Hepatocyte (in vitro differentiated cells): ENCODE results near the gene SGCD. TPM values are rescaled to one million over a fixed set of nuclear protein-coding genes. Genes with fewer than 3 reads are reported as not detected.

Experiments
- DNase-seq: peaks from one replicate; pipeline ENCODE4 v3.0.0-alpha.2; 2016; ENCODE audit warnings: low spot score
- H2AFZ ChIP-seq: fragments of 200-600 bp; sonication (generic); 2 replicates; pipeline ENCODE4 v1.6.0; 2016; ENCODE audit warnings: antibody characterized with exemption, mild to moderate bottlenecking
- H3K27ac ChIP-seq: fragments of 200-600 bp; sonication (generic); 2 replicates; pipeline ENCODE4 v1.5.1; 2016; ENCODE audit warnings: mild to moderate bottlenecking
- H3K27me3 ChIP-seq: fragments of 200-600 bp; sonication (generic); 2 replicates; pipeline ENCODE4 v1.6.1; 2016
- H3K36me3 ChIP-seq: fragments of 200-600 bp; sonication (generic); replicated peaks from 2 replicates; pipeline ENCODE4 v1.5.1; 2016; ENCODE audit warnings: low read depth; ENCODE audit not compliant: insufficient read depth
- H3K4me1 ChIP-seq: fragments of 200-600 bp; sonication (generic); 2 replicates; pipeline ENCODE4 v1.5.1; 2016; ENCODE audit warnings: mild to moderate bottlenecking, moderate library complexity; ENCODE audit not compliant: insufficient read depth
- H3K4me2 ChIP-seq: fragments of 200-600 bp; sonication (generic); 2 replicates; pipeline ENCODE4 v1.6.0; 2016
- H3K4me3 ChIP-seq: fragments of 200-600 bp; sonication (generic); 2 replicates; pipeline ENCODE4 v1.5.1; 2016; ENCODE audit warnings: mild to moderate bottlenecking
- H3K79me2 ChIP-seq: fragments of 200-600 bp; sonication (generic); 2 replicates; pipeline ENCODE4 v1.6.0; 2017; ENCODE audit warnings: mild to moderate bottlenecking
- H3K9me2 ChIP-seq: fragments of 200-600 bp; sonication (generic); replicated peaks from 2 replicates; pipeline ENCODE4 v1.6.0; 2017; ENCODE audit warnings: mild to moderate bottlenecking; ENCODE audit not compliant: insufficient read depth
- H3K9me3 ChIP-seq: fragments of 200-600 bp; sonication (generic); 2 replicates; pipeline ENCODE4 v1.5.1; 2016; ENCODE audit warnings: low read depth, mild to moderate bottlenecking
- H4K20me1 ChIP-seq: fragments of 200-600 bp; sonication (generic); 2 replicates; pipeline ENCODE4 v1.6.0; 2016; ENCODE audit warnings: mild to moderate bottlenecking; ENCODE audit not compliant: insufficient read depth, poor library complexity, severe bottlenecking
- EZH2 ChIP-seq: fragments of 200-600 bp; sonication (generic); IDR thresholded peaks from 2 replicates; pipeline ENCODE4 v1.6.1; 2016; ENCODE audit warnings: antibody characterized with exemption, mild to moderate bottlenecking, borderline replicate concordance
- EZH2phosphoT487 ChIP-seq: fragments of 200-600 bp; sonication (generic); IDR thresholded peaks from one replicate; pipeline ENCODE4 v1.6.1; 2018; ENCODE audit warnings: antibody characterized with exemption, mild to moderate bottlenecking, low read depth, moderate library complexity; ENCODE audit not compliant: unreplicated experiment, severe bottlenecking
- WGBS: methylation state at CpG from one replicate; pipeline ENCODE4 v1.1.6; 2016; ENCODE audit warnings: low lambda C conversion rate; ENCODE audit errors: missing lambda C conversion rate; 5-methylcytosine and 5-hydroxymethylcytosine counted together
- polyA plus RNA-seq: library from polyadenylated mRNA; unstranded; fragments of >200 nt; fragmentation: Nextera tagmentation; extraction: Ambion mirVana; gene quantifications from 2 replicates; pipeline ENCODE4 v1.2.1, GENCODE V29; 2016
- total RNA-seq: library from RNA; depleted of rRNA; stranded (reverse); fragments of >200 nt; gene quantifications from 2 replicates; pipeline ENCODE4 v1.2.3, GENCODE V29; 2014
- TF ChIP-seq, protein P1 (sequence below): fragments of 200-600 bp; sonication (generic); IDR thresholded peaks from 2 replicates; pipeline ENCODE4 v1.5.1; 2016; ENCODE audit warnings: antibody characterized with exemption, mild to moderate bottlenecking; ENCODE audit not compliant: poor library complexity

SGCD gene
- total and polyA plus RNA-seq, 2 experiments from 2014 or later, result 3.8 to 8.8 TPM

DNA sequence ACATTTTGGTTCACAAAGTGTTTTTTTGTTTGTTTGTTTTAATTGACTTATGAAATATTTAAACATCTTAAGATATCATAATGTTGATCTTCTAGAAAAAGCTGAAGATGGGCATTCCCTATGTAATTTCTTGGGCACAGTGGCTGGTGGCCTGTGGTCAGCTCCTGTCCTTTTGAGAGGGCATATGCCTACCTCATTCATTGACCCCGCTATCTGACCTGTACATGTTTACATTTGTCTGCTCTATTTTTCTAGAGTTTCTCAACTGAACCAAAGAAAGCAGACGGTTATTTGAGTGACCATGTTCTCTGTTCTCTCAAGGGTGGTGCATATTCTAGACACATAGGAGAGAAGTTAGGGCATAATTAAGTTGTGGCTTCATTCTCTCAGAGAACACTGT is 5.3 kb downstream of the SGCD start:
- Histone ChIP-seq H3K27ac (no peak overlapping the region), H3K36me3 (no peaks in the 10 kb centered on the region), H2AFZ (no peak overlapping the region), H3K9me3 (no peaks in the 10 kb centered on the region), H3K4me2 (no peak overlapping the region), H3K4me3 (no peak overlapping the region), H3K4me1 (no peaks in the 10 kb centered on the region), H3K27me3 (no peaks in the 10 kb centered on the region), H4K20me1 (no peaks in the 10 kb centered on the region), H3K79me2 (peaks cover 7% of the 10 kb centered on the region), H3K9me2 (no peaks in the 10 kb centered on the region)
- 34% methylated on average over 2 of the region's 2 CpGs for WGBS
- no peak for DNase-seq
- TF ChIP-seq, protein P1, sequence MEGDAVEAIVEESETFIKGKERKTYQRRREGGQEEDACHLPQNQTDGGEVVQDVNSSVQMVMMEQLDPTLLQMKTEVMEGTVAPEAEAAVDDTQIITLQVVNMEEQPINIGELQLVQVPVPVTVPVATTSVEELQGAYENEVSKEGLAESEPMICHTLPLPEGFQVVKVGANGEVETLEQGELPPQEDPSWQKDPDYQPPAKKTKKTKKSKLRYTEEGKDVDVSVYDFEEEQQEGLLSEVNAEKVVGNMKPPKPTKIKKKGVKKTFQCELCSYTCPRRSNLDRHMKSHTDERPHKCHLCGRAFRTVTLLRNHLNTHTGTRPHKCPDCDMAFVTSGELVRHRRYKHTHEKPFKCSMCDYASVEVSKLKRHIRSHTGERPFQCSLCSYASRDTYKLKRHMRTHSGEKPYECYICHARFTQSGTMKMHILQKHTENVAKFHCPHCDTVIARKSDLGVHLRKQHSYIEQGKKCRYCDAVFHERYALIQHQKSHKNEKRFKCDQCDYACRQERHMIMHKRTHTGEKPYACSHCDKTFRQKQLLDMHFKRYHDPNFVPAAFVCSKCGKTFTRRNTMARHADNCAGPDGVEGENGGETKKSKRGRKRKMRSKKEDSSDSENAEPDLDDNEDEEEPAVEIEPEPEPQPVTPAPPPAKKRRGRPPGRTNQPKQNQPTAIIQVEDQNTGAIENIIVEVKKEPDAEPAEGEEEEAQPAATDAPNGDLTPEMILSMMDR, result no peak
- no peak for TF ChIP-seq EZH2phosphoT487
- TF ChIP-seq EZH2, result no peak

DNA sequence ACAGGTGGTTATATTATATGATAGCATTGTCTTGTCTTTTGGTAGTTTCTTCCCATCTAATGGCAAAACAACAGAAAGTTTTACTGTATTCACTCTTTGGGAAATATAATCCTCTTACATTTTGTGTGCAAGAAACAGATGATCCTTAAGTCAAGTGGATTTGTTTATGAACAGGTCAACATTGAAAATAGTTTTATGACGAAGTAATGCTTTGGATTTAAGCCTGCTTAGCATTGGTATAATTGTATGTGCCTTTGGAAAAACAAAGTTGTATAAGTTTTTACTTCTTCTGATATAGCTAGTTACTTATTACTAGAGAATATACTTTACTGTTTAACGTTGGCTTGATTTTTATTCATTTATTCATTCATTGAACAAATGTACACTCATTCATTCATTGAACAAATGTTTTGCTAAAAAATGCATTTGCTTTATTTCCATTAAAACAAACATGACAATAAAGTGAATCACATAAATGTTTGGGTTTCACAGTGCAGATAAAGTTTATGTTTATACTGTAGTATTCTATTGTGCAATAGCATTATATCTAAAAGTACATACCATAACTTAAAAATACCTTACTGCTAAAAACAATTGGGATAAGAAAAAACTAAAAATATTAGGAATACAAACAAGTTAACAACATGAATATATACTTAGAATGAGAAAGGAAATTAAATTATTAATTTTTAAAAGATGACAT is 12.3 kb downstream of the SGCD start:
- H3K9me3 ChIP-seq, result no peaks in the 10 kb centered on the region
- H3K27me3 ChIP-seq, result no peaks in the 10 kb centered on the region
- TF ChIP-seq EZH2 (no peak), EZH2phosphoT487 (no peak)
- TF ChIP-seq, protein P1, result no peak
- H3K4me1 ChIP-seq, result no peaks in the 10 kb centered on the region
- H3K4me3 ChIP-seq, result no peak overlapping the region
- no peaks in the 10 kb centered on the region for H3K9me2 ChIP-seq
- H3K79me2 ChIP-seq, result no peaks in the 10 kb centered on the region
- H3K36me3 ChIP-seq, result no peaks in the 10 kb centered on the region
- H4K20me1 ChIP-seq, result no peaks in the 10 kb centered on the region
- H3K4me2 ChIP-seq, result no peak overlapping the region
- DNase-seq, result no peak
- H3K27ac ChIP-seq, result no peak overlapping the region
- 75% methylated on average over 2 of the region's 2 CpGs for WGBS
- H2AFZ ChIP-seq, result no peak overlapping the region

DNA sequence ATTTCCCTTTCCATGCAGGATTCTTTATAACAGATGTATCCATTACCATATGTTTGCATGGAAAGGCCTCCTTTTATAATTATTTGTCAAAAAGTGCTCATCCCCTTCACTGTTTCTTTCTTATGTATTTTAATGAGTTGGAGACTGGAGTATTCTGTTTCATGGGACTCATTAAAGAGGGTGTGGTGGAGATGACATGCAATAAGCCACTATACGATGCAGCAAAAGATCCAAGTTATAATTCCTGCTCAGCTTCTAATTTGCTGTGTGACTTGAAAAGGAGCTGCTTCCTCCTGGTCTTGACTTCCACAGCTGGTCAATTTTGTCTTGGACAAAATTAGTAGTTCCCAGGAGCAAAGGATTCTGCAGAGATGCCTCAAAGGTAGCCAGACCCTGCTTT is 13.9 kb downstream of the SGCD start:
- H3K9me3 ChIP-seq, result no peaks in the 10 kb centered on the region
- no peaks in the 10 kb centered on the region for H3K9me2 ChIP-seq
- H3K4me3 ChIP-seq, result no peak overlapping the region
- DNase-seq, result no peak
- no peaks in the 10 kb centered on the region for H4K20me1 ChIP-seq
- H3K79me2 ChIP-seq, result no peaks in the 10 kb centered on the region
- H2AFZ ChIP-seq, result no peak overlapping the region
- H3K27me3 ChIP-seq, result no peaks in the 10 kb centered on the region
- H3K36me3 ChIP-seq, result no peaks in the 10 kb centered on the region
- H3K4me2 ChIP-seq, result no peak overlapping the region
- no peak for TF ChIP-seq EZH2phosphoT487
- TF ChIP-seq, protein P1, result no peak
- no peak for TF ChIP-seq EZH2
- H3K27ac ChIP-seq, result no peak overlapping the region
- H3K4me1 ChIP-seq, result no peaks in the 10 kb centered on the region
- WGBS, result 78% methylated on average over 1 of the region's 1 CpG
